ENCODE measurements around the gene ADISSP. TPM values are rescaled to one million over a fixed set of nuclear protein-coding genes. Genes with fewer than 3 reads are reported as not detected.

ADISSP gene
- total RNA-seq, 1 experiment from 2014 or later: 40.0 TPM

DNA sequence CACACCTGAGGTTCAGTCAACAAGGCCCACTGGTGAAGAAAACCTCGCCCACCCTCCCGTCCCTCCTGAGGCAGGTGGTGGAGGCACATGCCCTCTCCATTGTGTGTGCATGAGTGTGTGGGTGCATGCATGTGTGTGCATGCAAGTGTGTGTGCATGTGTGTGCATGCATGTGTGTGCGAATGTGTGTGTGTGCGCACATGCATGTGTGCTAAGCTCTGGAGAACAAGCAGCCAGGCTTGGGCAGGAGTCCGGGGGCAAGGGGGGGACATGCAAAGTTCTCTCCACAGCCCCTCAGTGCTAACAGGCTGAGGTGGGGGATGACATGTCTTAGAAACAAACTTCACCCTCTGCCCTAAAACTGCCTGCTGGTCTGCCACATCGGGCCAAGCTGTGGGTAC, 38.2 kb downstream of the ADISSP start:
- H3K4me1 ChIP-seq (replicated peaks): peaks cover 6% of the 10 kb centered on the region; the same call in 1 of the 2 replicates

DNA sequence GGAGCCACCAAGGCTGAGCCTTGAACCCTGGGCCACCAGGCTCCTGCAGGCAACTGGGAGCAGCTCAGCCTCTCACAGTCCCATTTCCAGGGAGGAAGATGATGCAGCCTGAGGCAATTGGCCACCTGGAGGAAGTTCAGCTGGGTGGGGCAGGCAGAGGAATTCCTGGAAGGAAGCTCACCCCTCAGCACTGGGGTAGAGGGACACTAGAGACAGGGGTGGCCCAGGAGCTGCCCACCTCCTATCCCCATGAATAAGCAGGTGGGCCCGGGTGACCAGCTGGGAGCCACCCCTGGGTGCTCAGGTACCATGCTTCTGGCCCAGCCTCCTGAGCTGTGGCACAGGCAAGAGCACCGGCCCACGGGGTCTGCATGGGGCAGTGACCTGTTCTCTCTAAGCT, 38.7 kb downstream of the ADISSP start:
- no peak overlapping the region for H3K4me3 ChIP-seq
- H3K27me3 ChIP-seq (replicated peaks): peaks cover 49% of the 10 kb centered on the region
- DNase-seq (ENCODE audit: low read depth in 1 of 2, low spot score in 2 of 2): no peak
- H3K9me3 ChIP-seq (replicated peaks): no peaks in the 10 kb centered on the region
- H3K36me3 ChIP-seq: no peaks in the 10 kb centered on the region
- H3K27ac ChIP-seq: no peak overlapping the region
- peaks cover 6% of the 10 kb centered on the region; the same call in 1 of the 2 replicates for H3K4me1 ChIP-seq (replicated peaks)

More for the DNA sequence above, 38.2 kb downstream of the ADISSP start:
- no peaks in the 10 kb centered on the region for H3K9me3 ChIP-seq (replicated peaks)
- peaks cover 49% of the 10 kb centered on the region for H3K27me3 ChIP-seq (replicated peaks)
- H3K4me3 ChIP-seq: no peak overlapping the region
- H3K27ac ChIP-seq: no peak overlapping the region
- no peak for DNase-seq (ENCODE audit: low read depth in 1 of 2, low spot score in 2 of 2)
- no peaks in the 10 kb centered on the region for H3K36me3 ChIP-seq

DNA sequence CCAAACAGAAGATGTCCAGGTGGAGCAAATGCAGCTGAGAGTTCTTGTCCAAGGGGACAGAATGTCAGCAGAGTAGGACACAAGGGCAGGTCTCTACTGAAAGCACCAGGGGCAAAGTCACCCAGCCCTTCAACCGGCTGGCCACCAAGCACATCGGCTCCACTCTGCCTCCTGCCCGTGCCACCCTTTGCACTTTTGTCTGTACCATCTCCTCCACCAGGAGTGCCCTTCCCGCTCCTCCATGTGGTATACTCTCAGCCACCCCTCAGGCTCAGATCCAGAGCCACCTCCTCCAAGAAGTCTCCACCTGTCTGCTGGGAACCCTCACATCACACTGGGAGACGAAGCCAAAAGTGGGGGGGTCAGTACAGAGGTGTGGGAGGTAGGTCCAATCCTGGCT, 39.2 kb downstream of the ADISSP start:
- Histone ChIP-seq H3K9me3 (replicated peaks) (no peaks in the 10 kb centered on the region), H3K27ac (no peak overlapping the region), H3K27me3 (replicated peaks) (peaks cover 48% of the 10 kb centered on the region), H3K4me3 (no peak overlapping the region), H3K4me1 (replicated peaks) (peaks cover 6% of the 10 kb centered on the region; the same call in 1 of the 2 replicates), H3K36me3 (no peaks in the 10 kb centered on the region)
- DNase-seq (ENCODE audit: low read depth in 1 of 2, low spot score in 2 of 2): no peak

- Histone ChIP-seq H3K4me1 (replicated peaks) (peaks cover 6% of the 10 kb centered on the region; the same call in 1 of the 2 replicates), H3K9me3 (replicated peaks) (no peaks in the 10 kb centered on the region), H3K4me3 (no peak overlapping the region), H3K27me3 (replicated peaks) (peaks cover 40% of the 10 kb centered on the region), H3K27ac (no peak overlapping the region), H3K36me3 (no peaks in the 10 kb centered on the region)
- no peak for DNase-seq (ENCODE audit: low read depth in 1 of 2, low spot score in 2 of 2)
Measured at GRCh38 chr20:3727401-3728021, 40.0 kb downstream of the ADISSP start.

- H3K27ac ChIP-seq: no peak overlapping the region
- H3K9me3 ChIP-seq (replicated peaks): no peaks in the 10 kb centered on the region
- no peaks in the 10 kb centered on the region for H3K36me3 ChIP-seq
- peaks cover 41% of the 10 kb centered on the region for H3K27me3 ChIP-seq (replicated peaks)
- no peak overlapping the region for H3K4me3 ChIP-seq
- H3K4me1 ChIP-seq (replicated peaks): peaks cover 6% of the 10 kb centered on the region; the same call in 1 of the 2 replicates
- no peak for DNase-seq (ENCODE audit: low read depth in 1 of 2, low spot score in 2 of 2)
Measured at GRCh38 chr20:3724356-3724755, 43.2 kb downstream of the ADISSP start.

DNA sequence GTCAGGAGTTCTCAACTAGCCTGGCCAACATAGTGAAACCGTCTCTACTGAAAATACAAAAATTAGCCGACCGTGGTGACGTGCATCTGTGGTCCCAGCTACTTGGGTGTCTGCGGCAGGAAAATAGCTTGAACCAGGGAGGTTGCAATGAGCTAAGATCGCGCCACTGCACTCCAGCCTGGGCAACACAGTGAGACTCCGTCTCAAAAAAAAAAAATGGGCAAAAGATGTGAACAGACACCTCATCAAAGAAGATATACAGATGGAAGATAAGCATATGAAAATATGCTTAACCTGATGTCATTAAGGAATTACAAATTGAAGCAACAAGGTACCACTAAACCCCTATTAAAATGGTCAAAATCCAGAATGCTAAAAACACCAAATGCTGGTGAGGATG, 44.3 kb downstream of the ADISSP start:
- H3K4me1 ChIP-seq (replicated peaks): peaks cover 6% of the 10 kb centered on the region; the same call in 1 of the 2 replicates
- H3K4me3 ChIP-seq: no peak overlapping the region
- no peaks in the 10 kb centered on the region for H3K36me3 ChIP-seq
- DNase-seq (ENCODE audit: low read depth in 1 of 2, low spot score in 2 of 2): no peak
- H3K27me3 ChIP-seq (replicated peaks): peaks cover 37% of the 10 kb centered on the region
- no peak overlapping the region for H3K27ac ChIP-seq
- H3K9me3 ChIP-seq (replicated peaks): no peaks in the 10 kb centered on the region

DNA sequence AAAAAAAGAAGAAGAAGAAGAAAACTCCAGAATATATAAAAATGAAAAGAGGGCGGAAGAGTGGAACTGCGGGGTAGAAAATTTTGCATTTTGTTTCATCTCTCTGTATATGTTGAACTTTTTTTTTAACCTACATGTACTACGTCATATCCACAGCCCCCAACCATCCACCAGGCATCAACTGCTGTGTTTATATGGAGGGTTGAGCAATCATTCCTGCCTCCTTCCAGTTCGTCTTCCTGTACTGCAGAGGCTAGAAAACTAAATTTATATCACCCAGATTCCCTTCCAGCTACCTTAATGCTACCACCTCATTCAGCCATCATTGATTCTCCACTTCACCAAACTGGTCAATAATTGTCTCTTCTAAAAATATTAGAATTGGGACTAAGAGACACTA, 45.6 kb downstream of the ADISSP start:
- H3K4me1 ChIP-seq (replicated peaks): no peaks in the 10 kb centered on the region
- peaks cover 25% of the 10 kb centered on the region for H3K27me3 ChIP-seq (replicated peaks)
- H3K27ac ChIP-seq: no peak overlapping the region
- no peaks in the 10 kb centered on the region for H3K36me3 ChIP-seq
- H3K9me3 ChIP-seq (replicated peaks): no peaks in the 10 kb centered on the region
- DNase-seq (ENCODE audit: low read depth in 1 of 2, low spot score in 2 of 2): no peak
- no peak overlapping the region for H3K4me3 ChIP-seq

GRCh38 chr20:3720626-3721025, 46.9 kb downstream of the ADISSP start:
- H3K4me1 ChIP-seq (replicated peaks): no peaks in the 10 kb centered on the region
- no peak for DNase-seq (ENCODE audit: low read depth in 1 of 2, low spot score in 2 of 2)
- no peak overlapping the region for H3K27ac ChIP-seq
- no peaks in the 10 kb centered on the region for H3K36me3 ChIP-seq
- peaks cover 20% of the 10 kb centered on the region for H3K27me3 ChIP-seq (replicated peaks)
- no peaks in the 10 kb centered on the region for H3K9me3 ChIP-seq (replicated peaks)
- H3K4me3 ChIP-seq: no peak overlapping the region

- peaks cover 17% of the 10 kb centered on the region for H3K27me3 ChIP-seq (replicated peaks)
- no peak overlapping the region for H3K4me3 ChIP-seq
- H3K9me3 ChIP-seq (replicated peaks): no peaks in the 10 kb centered on the region
- no peak for DNase-seq (ENCODE audit: low read depth in 1 of 2, low spot score in 2 of 2)
- no peaks in the 10 kb centered on the region for H3K36me3 ChIP-seq
- H3K27ac ChIP-seq: no peak overlapping the region
- H3K4me1 ChIP-seq (replicated peaks): no peaks in the 10 kb centered on the region
Measured at GRCh38 chr20:3720068-3720467, 47.5 kb downstream of the ADISSP start.

- H3K4me3 ChIP-seq: no peak overlapping the region
- H3K9me3 ChIP-seq (replicated peaks): no peaks in the 10 kb centered on the region
- H3K27ac ChIP-seq: no peak overlapping the region
- no peak for DNase-seq (ENCODE audit: low read depth in 1 of 2, low spot score in 2 of 2)
- no peaks in the 10 kb centered on the region for H3K4me1 ChIP-seq (replicated peaks)
- H3K36me3 ChIP-seq: no peaks in the 10 kb centered on the region
- peaks cover 11% of the 10 kb centered on the region for H3K27me3 ChIP-seq (replicated peaks)
Measured at GRCh38 chr20:3719046-3719445, 48.5 kb downstream of the ADISSP start.

DNA sequence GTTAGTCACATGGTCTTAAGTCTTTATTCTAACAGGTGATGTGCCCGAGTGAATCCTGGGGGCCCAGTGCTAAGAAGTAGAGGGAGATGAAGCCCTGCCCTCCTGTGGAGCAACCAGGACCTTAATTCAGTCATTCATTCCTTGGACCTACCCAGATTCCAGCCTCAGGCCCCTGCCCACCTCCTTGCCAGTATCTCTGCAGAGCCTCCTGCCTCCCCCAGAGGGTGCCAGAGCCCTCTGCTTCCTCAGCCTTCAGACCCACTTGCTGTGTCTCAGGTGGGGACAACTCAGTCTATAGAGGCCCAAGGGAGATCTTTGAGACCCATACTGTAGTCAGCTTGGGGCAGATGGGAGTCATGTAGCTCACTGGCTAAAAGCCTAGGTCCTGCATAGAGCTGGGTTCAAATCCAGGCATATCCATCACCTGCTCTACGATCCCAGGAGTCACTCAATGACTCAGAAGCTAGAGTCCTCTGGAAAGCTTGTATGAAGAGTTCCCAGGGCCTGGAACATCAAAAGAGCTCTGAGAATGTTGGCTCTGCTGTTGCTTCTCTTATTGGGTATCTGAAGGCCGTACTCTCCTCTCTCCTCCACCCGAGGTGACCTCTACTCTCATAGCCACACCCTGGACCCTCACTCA, 51.2 kb downstream of the ADISSP start:
- Histone ChIP-seq H3K36me3 (no peaks in the 10 kb centered on the region), H3K4me1 (replicated peaks) (no peaks in the 10 kb centered on the region)

DNA sequence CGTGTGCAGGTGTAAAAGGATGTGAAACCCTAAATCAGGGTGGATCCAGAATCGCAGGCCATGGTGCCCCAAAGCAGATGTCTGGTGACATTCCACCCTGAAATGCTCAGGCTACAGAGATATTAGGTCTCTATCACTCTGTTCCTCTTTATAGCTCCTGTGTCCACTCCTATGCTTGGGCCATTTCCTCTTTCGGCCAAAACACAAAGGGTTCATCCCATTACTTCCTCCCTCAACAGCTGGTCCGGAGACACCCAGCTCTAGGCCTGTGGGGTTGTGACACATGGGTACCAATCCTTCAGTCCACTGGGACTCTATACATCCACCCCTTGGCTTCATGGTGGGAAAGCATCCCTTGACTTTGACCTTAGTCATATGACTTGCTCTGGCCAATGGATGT, 53.5 kb downstream of the ADISSP start:
- H3K9me3 ChIP-seq (replicated peaks): 0 out of 2 replicates have a peak, but pooled peaks cover 2% of the 10 kb centered on the region
- no peaks in the 10 kb centered on the region for H3K4me1 ChIP-seq (replicated peaks)
- no peak for DNase-seq (ENCODE audit: low read depth in 1 of 2, low spot score in 2 of 2)
- H3K36me3 ChIP-seq: no peaks in the 10 kb centered on the region
- no peak overlapping the region for H3K4me3 ChIP-seq
- no peak overlapping the region for H3K27ac ChIP-seq
- 0 out of 2 replicates have a peak, but pooled peaks cover 5% of the 10 kb centered on the region for H3K27me3 ChIP-seq (replicated peaks)

More for the DNA sequence above, 51.2 kb downstream of the ADISSP start:
- peak in 1 of 2 experiments; percentile 22 for DNase-seq (ENCODE audit: low read depth in 1 of 2, low spot score in 2 of 2)
- H3K27ac ChIP-seq: no peak overlapping the region
- no peak overlapping the region for H3K4me3 ChIP-seq
- no peaks in the 10 kb centered on the region for H3K9me3 ChIP-seq (replicated peaks)
- H3K27me3 ChIP-seq (replicated peaks): peaks cover 11% of the 10 kb centered on the region

DNA sequence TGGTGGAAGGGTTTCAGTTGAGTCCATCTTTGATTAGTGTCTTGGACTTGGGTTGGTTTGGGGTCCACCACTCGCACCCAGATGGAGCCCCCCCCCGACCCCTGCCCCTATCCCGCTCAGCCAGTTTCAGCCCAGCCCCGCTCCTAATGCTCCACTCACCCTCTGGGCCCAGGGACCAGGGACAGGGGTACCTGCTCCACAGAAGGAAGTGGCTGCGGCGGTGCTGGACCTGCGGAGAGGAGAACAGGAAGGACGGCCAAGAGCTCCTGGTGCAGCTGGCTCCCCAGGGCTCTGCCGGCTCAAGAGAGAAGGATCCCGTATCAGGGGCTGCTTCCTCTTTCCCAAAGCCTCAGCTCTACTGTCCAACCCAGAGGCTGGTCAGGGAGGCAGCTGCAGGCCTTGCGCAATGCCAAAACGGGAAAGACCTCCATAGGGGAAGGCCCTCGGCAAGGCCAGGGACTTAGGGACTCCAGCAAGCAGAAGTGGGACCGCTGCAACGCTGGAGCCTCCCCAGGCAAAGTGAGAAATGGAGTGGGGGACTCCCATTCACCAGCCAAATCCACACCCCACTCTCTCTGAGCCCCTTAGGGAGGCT, 55.2 kb downstream of the ADISSP start, which contains the start of gene SIGLEC1:
Gene SIGLEC1 (minus strand): TSS at position 322 of the 595 bp plus-strand sequence. CDS start 5,472 bp downstream, outside the sequence.
- Histone ChIP-seq H3K36me3 (no peaks in the 10 kb centered on the region), H3K4me1 (replicated peaks) (no peaks in the 10 kb centered on the region), H3K27me3 (replicated peaks) (0 out of 2 replicates have a peak, but pooled peaks cover 5% of the 10 kb centered on the region), H3K4me3 (no peak within 1 kb of the TSS), H3K9me3 (replicated peaks) (0 out of 2 replicates have a peak, but pooled peaks cover 2% of the 10 kb centered on the region), H3K27ac (no peak within 1 kb of the TSS)
- no peak for DNase-seq (ENCODE audit: low read depth in 1 of 2, low spot score in 2 of 2)

DNA sequence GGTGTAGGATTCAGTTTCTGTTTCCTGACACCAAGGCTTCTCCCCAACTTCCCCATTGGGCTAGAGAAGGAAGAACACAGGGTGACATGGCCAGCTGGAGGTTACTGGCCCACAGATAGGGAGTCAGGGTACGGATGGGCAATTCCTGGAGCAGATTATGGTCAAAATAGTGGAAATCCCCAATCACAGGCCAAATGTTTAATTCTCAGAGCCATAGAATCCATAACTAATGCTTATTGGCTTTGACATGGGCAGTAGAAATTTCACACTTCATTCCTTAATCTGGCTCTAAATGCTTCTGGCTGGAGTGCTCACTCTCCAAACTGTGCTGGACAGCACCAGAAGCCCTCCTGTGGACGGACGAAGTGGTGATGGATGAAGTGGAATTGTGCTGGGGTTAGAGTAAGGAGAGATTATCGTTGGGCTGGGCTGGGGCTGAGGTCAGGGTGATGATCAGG, 56.0 kb downstream of the ADISSP start:
- DNase-seq (ENCODE audit: low read depth in 1 of 2, low spot score in 2 of 2): no peak
- Histone ChIP-seq H3K27me3 (replicated peaks) (0 out of 2 replicates have a peak, but pooled peaks cover 5% of the 10 kb centered on the region), H3K36me3 (no peaks in the 10 kb centered on the region), H3K4me3 (no peak overlapping the region), H3K4me1 (replicated peaks) (no peaks in the 10 kb centered on the region), H3K9me3 (replicated peaks) (0 out of 2 replicates have a peak, but pooled peaks cover 2% of the 10 kb centered on the region), H3K27ac (no peak overlapping the region)
